Urinary bladder (tissue), 4 donors: ENCODE data around the gene OR2T11. TPM values are rescaled to one million over a fixed set of nuclear protein-coding genes. Genes with fewer than 3 reads are reported as not detected.
"Not testable (repeated sequence)": the region's sequence is repeated elsewhere in the genome, so short reads cannot be mapped to it uniquely, and the experiment has no call there.

Experiments
- DNase-seq: peaks from one replicate; pipeline ENCODE4 v3.0.0-alpha.2; 2015; ENCODE audit errors: extremely low spot score
- H3K27ac ChIP-seq: one replicate; pipeline ENCODE4 v1.5.1; 2013; ENCODE audit warnings: low read depth, mild to moderate bottlenecking, moderate library complexity
- H3K36me3 ChIP-seq: one replicate; pipeline ENCODE4 v1.6.1; 2013; ENCODE audit warnings: mild to moderate bottlenecking, moderate library complexity; ENCODE audit not compliant: insufficient read depth
- H3K4me1 ChIP-seq: one replicate; pipeline ENCODE4 v1.6.1; 2013; ENCODE audit warnings: mild to moderate bottlenecking, moderate library complexity; ENCODE audit not compliant: insufficient read depth
- H3K4me3 ChIP-seq: one replicate; pipeline ENCODE4 v1.5.1; 2013; ENCODE audit warnings: low read depth, low read length
- WGBS: extraction: QIAGEN DNeasy Blood & Tissue Kit; methylation state at CpG from one replicate; pipeline ENCODE4 v1.1.7; 2013; 5-methylcytosine and 5-hydroxymethylcytosine counted together
- polyA plus RNA-seq: library from polyadenylated mRNA; stranded (reverse); fragments of 200-250 nt; gene quantifications from one replicate; pipeline ENCODE4 v1.2.3, GENCODE V29; 2013
- total RNA-seq: library from RNA; depleted of rRNA; stranded (reverse); fragments of >200 nt; gene quantifications from one replicate; pipeline ENCODE4 v1.2.3, GENCODE V29; 2014
- donor health status: healthy with polysubstance abuse.
- donor health status: healthy.

Gene OR2T11, protein sequence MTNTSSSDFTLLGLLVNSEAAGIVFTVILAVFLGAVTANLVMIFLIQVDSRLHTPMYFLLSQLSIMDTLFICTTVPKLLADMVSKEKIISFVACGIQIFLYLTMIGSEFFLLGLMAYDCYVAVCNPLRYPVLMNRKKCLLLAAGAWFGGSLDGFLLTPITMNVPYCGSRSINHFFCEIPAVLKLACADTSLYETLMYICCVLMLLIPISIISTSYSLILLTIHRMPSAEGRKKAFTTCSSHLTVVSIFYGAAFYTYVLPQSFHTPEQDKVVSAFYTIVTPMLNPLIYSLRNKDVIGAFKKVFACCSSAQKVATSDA
- not detected for total RNA-seq
- not detected for polyA plus RNA-seq

DNA sequence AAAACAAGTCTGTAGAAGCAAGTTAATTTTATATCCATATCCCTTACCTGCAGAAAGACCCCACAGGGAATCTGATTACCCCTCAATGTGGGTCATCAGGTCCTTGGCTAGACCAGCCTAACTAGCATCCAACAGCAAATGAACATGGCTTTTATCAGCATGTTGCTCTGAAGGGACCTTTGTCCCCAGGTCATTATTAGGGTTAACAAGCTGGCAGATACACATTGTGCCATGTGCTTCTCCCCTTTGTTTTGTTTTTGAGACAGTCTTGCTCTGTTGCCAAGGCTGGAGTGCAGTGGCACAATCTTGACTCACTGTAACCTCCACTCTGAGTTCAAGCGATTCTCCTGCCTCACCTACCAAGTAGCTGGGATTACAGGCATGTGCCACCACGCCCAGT, at the start of gene OR2T11:
OR2T11 (minus strand) TSS at position 101 of the 400 bp plus-strand sequence. CDS start 7,963 bp downstream, outside the sequence.
- not testable (repeated sequence) for H3K36me3 ChIP-seq, H3K4me3 ChIP-seq, H3K27ac ChIP-seq, DNase-seq, H3K4me1 ChIP-seq
- no CpG with 5 or more reads among the region's 2 CpGs for WGBS

DNA sequence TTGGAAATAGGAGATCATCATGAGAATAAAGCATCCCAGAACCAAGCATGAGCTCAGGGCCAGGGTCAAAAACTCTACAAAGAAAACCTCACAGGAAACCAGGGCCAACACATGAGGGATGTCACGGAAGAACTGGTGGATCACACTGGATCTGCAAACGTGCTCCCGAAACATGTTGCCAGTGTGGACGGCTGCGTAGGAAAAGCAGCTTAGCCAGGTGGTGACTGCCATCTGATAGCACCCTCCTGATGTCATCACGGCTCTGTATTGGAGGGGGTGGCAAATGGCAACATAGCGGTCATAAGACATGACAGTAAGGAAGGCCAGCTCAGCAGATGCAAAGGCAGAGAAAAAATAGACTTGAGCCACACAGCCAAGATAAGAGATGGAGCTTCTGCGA, 46.8 kb upstream of the OR2T11 start:
- 86% methylated on average over 8 of the region's 8 CpGs for WGBS
- H3K4me1 ChIP-seq = no peaks in the 10 kb centered on the region

DNA sequence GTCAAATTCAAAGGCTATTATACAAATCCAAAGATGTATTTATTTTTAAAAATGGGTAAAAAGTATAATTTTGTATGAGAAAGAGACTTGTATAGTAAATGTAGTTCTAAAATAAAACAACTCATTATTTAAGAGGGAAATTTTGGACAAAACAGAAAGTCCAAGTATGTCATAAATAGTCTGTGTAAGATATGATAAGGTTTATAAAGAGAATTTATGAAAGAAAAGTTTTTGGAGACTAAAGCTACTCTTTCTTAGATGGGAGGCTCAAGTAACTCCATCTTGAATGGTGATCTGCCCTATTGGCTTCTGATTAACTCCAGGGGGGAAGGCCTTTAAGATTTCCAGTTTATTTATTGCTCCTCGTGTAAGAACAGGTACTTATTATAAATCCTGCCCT, 35.1 kb upstream of the OR2T11 start:
- H3K36me3 ChIP-seq = no peaks in the 10 kb centered on the region
- WGBS = 52% methylated on average over 1 of the region's 1 CpG
- H3K4me3 ChIP-seq = no peak overlapping the region
- H3K27ac ChIP-seq = no peak overlapping the region
- no peak for DNase-seq
- H3K4me1 ChIP-seq = no peaks in the 10 kb centered on the region

More for the DNA sequence above, 46.8 kb upstream of the OR2T11 start:
- no peak for DNase-seq
- Histone ChIP-seq H3K4me3 (no peak overlapping the region), H3K36me3 (no peaks in the 10 kb centered on the region), H3K27ac (no peak overlapping the region)

DNA sequence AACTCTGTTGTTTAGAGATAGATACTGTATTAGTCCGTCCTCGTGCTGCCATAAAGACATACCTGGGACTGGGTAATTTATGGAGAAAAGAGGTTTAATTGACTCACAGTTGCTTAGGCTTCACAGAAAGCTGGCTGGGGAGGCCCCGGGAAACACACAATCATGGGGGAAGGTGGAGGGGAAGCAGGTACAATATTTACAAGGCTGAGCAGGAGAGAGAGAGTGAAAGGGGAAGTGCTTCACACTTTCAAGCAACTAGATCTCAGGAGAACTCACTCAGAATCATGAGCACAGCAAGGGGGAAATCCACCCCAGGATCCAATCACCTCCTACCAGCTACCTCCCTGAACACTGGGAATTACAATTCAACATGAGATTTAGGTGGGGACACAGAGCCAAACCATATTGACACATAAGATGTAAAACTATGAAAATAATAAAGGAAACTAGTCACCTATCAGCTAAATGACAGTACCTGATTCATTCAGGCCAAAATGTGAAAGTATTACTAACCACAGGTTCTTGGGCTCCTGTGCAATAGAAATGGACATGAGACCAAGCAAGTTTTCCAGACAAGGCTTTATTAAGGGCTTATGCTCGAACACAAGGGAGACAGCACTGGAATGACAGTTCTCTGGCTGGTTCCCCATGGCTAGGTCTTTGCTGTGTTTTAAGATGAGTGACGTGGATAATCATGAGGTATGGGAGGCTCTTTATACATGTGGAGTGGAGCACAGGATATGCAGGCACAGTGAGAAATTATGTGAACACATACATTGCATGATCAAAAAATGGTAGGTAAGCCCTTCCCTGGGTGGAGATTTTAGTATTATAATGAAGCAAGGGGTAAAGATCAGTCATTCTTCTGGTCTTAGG, 28.8 kb upstream of the OR2T11 start:
- H3K4me3 ChIP-seq, DNase-seq, H3K27ac ChIP-seq, H3K36me3 ChIP-seq, H3K4me1 ChIP-seq: not testable (repeated sequence)
- WGBS = 69% methylated on average over 5 of the region's 5 CpGs

DNA sequence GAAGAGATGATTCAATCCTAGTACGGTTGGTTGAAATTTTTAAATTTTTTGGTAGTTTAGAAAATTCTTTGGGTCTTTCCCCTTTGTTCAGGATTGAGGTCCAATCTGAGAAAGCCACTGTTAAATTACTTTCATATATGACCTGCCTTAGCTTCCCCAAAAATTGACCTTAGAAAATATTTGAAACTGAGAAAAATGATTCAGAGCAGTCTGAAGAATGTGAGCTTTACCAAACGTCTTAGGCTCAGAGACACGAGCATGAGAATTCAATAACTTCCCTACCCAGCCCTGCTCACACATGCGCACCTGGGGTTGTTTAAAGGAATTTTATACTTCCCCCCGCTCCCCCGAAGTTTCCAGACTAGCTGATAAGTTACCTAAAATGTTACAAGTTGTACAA, 21.9 kb upstream of the OR2T11 start:
- WGBS = 85% methylated on average over 5 of the region's 6 CpGs

DNA sequence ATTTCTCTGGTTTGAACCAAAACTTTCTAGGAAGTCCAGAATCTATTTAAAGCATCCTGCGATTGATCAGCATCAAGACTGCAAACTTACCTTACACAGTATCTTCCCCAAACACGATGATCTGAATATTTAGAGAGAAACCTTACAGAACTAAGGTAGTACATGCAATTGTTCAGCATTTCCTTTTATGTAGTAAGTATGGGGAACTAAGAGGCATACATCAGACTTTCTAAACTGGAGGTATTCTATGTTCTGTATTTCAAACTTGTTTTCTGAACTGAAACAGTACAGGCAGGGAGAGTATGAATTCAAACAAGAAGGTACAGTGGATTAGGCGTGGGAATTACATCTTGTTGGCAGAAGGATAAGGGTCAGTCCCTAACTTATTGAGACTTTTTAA, 20.5 kb upstream of the OR2T11 start, which contains the start of gene OR2T27:
OR2T27 (minus strand) TSS at position 175 of the 400 bp plus-strand sequence. CDS start 4,644 bp downstream, outside the sequence.
- H3K36me3 ChIP-seq, DNase-seq, H3K4me3 ChIP-seq, H3K27ac ChIP-seq, H3K4me1 ChIP-seq: not testable (repeated sequence)
- whole genome bisulfite sequencing = 75% methylated on average over 3 of the region's 3 CpGs

More for the DNA sequence above, 21.9 kb upstream of the OR2T11 start:
- H3K4me3 ChIP-seq, H3K4me1 ChIP-seq, H3K27ac ChIP-seq, DNase-seq, H3K36me3 ChIP-seq: not testable (repeated sequence)

DNA sequence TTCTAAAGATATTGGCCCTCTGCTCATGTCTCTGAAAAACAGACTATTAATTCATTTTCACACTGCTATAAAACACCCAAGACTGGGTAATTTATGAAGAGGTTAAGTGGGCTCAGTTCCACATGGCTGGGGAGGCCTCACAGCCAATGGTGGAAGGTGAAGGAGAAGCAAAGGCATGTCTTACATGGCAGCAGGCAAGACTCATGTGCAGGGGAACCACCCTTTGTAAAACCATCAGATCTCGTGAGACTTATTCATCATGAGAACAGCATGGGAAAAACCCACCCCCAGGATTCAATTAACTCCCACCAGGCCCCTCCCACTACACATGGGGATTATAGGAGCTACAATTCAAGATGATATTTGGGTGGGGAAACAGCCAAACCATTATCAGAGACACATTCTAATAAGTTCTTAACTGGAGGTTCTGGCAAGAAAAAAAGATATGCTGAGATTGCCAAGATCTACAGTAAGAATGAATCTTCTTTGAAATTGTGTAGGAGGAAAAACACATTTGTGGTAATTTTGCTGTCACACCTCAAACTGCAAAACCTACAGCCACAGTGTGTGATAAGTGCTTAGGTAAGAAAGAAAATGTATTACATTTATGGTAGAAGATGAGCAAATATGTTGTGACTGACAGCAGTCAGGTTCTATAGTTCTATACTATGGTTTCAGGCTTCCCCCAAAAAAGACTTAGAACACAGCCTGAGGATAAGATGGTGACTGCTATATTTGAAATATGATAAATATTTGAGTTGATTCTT, 14.1 kb upstream of the OR2T11 start:
- H3K36me3 ChIP-seq, H3K27ac ChIP-seq, H3K4me1 ChIP-seq, DNase-seq, H3K4me3 ChIP-seq: not testable (repeated sequence)
- no CpG with 5 or more reads among the region's 1 CpG for WGBS

DNA sequence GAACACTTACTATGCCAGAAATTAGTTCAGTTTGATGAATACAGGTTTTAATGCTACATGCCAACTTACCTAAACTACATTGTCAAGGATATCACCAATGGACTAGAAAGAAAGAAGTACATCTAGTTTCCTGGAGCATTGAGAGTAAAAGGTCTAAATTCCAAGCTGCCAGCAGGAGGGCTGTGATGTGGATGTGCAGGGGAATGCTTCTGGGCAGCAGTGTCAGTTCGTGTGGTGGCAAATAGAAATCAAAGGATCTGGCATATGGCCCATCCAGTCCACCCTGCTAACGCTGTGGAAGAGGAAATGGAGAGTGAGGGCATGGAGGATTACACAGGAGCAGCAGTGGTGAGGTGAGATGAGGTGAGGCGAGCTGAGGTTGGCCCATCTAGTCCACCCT, 10.3 kb upstream of the OR2T11 start, which contains the start of gene OR2T35:
OR2T35 (minus strand) TSS at position 101 of the 400 bp plus-strand sequence. CDS start 6,020 bp downstream, outside the sequence.
- H3K4me3 ChIP-seq, H3K4me1 ChIP-seq, H3K36me3 ChIP-seq, DNase-seq, H3K27ac ChIP-seq: not testable (repeated sequence)
- 100% methylated on average over 1 of the region's 3 CpGs for WGBS

DNA sequence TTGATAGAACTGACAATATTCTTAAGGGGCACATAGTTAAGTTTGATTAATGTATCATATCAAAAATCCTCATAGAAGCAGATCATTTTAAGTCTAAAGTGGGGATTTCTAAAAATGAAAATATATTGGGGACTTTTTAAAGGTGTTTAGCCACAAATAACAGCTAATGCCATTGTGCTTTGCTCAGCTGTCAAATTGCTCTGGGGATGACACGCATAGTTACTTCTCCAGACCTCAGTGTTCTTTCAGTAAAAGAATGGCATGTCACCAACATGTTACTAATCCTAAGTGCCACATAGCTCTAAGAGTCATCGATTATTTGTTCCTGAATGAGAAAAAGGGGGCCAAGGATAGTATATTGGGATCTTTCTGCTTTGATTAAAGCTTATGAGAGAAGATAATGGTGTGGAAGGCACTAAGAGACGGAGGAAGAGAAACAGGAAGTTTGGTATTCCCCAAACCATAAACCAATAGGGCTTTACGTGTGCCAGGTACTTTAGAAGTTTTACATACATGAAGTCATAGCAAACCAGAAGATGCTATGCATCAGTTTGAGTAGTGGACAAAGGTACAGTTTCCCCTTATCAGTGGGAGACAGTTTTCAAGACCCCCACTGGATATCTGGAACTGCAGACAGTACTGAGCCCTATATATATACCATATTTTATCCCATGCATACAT, 8.2 kb upstream of the OR2T11 start:
- DNase-seq, H3K4me3 ChIP-seq, H3K36me3 ChIP-seq, H3K27ac ChIP-seq, H3K4me1 ChIP-seq: not testable (repeated sequence)
- no CpG with 5 or more reads among the region's 4 CpGs for WGBS

DNA sequence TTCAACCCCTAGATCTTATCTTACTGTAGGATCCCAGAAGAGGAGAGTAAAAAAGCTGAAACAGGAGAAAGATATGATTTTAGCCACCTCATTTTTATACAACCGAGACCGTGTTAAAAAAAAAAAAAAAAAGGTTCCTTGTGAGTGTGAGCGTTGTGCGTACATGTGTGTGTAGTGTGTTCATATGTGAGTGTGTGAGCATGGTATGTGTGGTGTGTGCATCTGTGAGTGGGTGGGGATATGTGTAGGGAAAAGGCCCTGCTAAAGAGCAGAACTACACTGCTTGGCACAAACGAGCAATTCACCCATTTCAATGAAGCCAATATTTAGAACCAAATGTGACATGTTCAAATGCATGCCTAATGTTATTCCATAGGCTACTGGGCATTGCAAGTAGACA, 6.7 kb upstream of the OR2T11 start:
- not testable (repeated sequence) for H3K27ac ChIP-seq, H3K36me3 ChIP-seq, H3K4me1 ChIP-seq, H3K4me3 ChIP-seq, DNase-seq
- 100% methylated on average over 4 of the region's 5 CpGs for WGBS

DNA sequence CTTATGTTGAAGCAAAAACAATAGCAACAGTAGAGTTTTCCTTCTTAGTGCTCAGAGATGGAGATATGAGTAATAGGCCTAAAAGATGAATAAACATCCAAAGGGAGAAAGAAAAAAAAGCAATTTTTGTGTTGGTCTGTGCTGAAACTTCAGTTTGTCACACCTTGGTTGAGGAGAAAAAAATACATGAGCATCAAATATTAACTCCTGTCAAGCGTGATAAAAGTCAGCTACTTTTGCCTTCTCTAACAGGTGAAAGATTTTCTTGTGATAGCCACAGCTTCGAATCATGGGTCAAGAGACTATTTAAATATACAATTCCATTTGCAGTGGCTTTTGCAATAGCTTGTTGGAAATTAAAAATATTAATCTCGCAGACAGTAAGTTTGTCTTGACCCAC, 6.0 kb upstream of the OR2T11 start:
- H3K27ac ChIP-seq, DNase-seq, H3K4me3 ChIP-seq, H3K36me3 ChIP-seq, H3K4me1 ChIP-seq: not testable (repeated sequence)
- no CpG with 5 or more reads among the region's 3 CpGs for WGBS

DNA sequence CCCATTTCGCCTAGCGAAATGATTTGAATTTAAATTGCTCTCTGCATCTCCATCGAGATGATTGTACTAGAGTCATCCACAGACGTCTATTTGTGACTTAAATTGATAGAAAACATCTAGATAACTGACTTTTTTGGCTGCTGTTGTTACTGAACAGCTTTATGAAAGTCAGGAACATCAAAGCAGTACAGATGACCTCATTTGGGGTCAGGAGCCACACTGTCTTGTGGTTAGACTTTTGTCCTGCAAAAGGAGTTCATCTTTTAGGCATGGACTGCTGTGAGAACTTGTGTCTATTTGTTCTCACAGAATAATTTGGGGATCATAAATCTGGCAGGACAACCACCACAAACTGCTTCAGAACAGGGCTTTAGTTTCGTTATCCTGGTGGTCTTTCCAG, 4.8 kb upstream of the OR2T11 start:
- not testable (repeated sequence) for H3K4me3 ChIP-seq, H3K4me1 ChIP-seq, H3K36me3 ChIP-seq, H3K27ac ChIP-seq, DNase-seq
- no CpG with 5 or more reads among the region's 5 CpGs for WGBS

DNA sequence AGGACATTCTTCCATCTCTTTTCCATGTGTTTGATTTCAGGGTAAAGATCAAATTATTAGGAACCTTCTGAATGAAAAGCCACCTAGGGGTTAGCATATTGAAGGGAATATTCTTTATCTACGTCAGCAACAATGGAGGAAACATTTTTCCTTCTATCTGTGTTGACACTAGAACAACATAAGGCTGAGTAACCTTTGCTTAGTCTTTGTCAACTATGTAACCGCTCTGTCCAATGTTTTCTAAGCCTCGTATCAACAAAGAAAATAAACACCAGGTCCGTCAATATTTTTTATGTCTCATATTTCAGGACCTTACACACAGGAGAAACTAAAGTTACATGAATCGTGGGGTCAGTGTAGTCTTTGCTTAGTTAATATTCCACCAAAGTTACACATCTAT, 1.7 kb upstream of the OR2T11 start:
- not testable (repeated sequence) for H3K27ac ChIP-seq, H3K4me1 ChIP-seq, H3K36me3 ChIP-seq, H3K4me3 ChIP-seq, DNase-seq
- 60% methylated on average over 2 of the region's 5 CpGs for WGBS
